ENCODE data around the gene SLC41A2.

DNA sequence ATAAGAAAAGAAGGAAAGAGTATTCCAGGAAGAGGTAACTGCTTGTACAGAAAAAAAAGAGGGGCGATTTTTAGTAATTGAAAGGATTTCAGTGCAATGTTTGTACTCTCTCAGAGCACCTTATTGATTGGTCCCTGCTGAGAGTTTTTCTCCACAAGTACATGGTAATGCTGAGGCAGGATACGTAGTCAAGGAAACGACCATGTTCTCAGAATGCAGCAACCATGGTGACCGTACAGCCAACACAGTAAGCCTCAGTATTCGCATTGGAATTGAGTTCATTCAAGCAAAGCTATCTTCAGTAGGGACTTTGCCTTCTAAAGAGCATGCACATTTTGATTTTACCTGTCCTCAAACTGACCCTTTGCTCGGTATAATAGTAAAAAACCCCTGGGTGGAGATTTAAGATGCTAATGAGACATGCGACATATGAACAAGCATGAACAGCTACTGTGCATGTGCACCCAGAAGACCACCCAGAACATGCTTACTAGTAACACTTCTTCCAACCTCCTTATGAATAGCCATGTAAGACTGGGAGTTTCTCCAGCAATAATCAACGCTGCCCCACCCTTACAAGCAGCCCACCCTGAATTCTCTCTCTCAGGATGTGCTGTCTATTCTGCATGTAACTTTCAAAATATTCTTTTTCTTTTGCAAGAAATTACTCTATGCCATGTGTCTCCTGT is 6.2 kb upstream of the SLC41A2 start:
- no peak for TF ChIP-seq POLR2AphosphoS5 (IDR thresholded peaks at IDR 0.05)
- TF ChIP-seq, protein P1, sequence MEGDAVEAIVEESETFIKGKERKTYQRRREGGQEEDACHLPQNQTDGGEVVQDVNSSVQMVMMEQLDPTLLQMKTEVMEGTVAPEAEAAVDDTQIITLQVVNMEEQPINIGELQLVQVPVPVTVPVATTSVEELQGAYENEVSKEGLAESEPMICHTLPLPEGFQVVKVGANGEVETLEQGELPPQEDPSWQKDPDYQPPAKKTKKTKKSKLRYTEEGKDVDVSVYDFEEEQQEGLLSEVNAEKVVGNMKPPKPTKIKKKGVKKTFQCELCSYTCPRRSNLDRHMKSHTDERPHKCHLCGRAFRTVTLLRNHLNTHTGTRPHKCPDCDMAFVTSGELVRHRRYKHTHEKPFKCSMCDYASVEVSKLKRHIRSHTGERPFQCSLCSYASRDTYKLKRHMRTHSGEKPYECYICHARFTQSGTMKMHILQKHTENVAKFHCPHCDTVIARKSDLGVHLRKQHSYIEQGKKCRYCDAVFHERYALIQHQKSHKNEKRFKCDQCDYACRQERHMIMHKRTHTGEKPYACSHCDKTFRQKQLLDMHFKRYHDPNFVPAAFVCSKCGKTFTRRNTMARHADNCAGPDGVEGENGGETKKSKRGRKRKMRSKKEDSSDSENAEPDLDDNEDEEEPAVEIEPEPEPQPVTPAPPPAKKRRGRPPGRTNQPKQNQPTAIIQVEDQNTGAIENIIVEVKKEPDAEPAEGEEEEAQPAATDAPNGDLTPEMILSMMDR (IDR thresholded peaks at IDR 0.05), result no peak

Data from breast epithelium (tissue), 3 donors.